ENCODE measurements around the gene KIRREL2. TPM values are rescaled to one million over a fixed set of nuclear protein-coding genes. Genes with fewer than 3 reads are reported as not detected.

KIRREL2 gene
- total and polyA plus RNA-seq, 2 donors (not counting 1 experiment from before 2014, with no cell fraction given) = not detected

GRCh38 chr19:35883882-35884281, 27.2 kb downstream of the KIRREL2 start:
- Histone ChIP-seq H3K36me3 (replicated peaks in 1 of 2; ENCODE audit: control extremely low read depth in 1 of 2, control insufficient read depth in 1 of 2, extremely low read depth in 1 of 2, insufficient read depth in 2 of 2, low read length in 1 of 2) (peaks cover 0 to 25% of the 10 kb centered on the region in 2 experiments), H3K79me2 (ENCODE audit: control insufficient read depth, insufficient read depth, low read length) (no peaks in the 10 kb centered on the region), H3K4me1 (ENCODE audit: control insufficient read depth in 2 of 2, insufficient read depth in 2 of 2, low read length in 2 of 2) (peaks cover 4 to 7% of the 10 kb centered on the region in 2 donors), H3K9me3 (ENCODE audit: control extremely low read depth in 1 of 3, control insufficient read depth in 2 of 3, insufficient read depth in 1 of 3, low read length in 2 of 3) (peaks cover 0 to 9% (median 0%) of the 10 kb centered on the region in 3 donors), H3K4me3 (ENCODE audit: control extremely low read depth in 1 of 5, extremely low read depth in 1 of 5, insufficient read depth in 1 of 5, low read depth in 2 of 5, low read length in 4 of 5) (no peak overlapping the region), H3K9ac (ENCODE audit: low read length) (no peak overlapping the region), H3K4me2 (replicated peaks; ENCODE audit: low read depth, low read length, poor library complexity, severe bottlenecking) (no peak overlapping the region), H3K27ac (ENCODE audit: low read length in 2 of 2) (no peak overlapping the region), H3K27me3 (replicated peaks in 1 of 4; ENCODE audit: control extremely low read depth in 1 of 4, control insufficient read depth in 3 of 4, insufficient read depth in 4 of 4, low read length in 3 of 4) (peaks cover 0 to 15% (median 10%) of the 10 kb centered on the region in 4 experiments), H4K20me1 (ENCODE audit: control insufficient read depth, insufficient read depth, low read length, poor library complexity, severe bottlenecking) (peaks cover 30% of the 10 kb centered on the region), H2AFZ (ENCODE audit: insufficient read depth, low read depth, low read length, poor library complexity, severe bottlenecking) (no peak overlapping the region)
- peak; percentile 76 for DNase-seq
- Mint-ChIP-seq H3K4me1 (peaks cover 19% of the 10 kb centered on the region), H3K4me3 (no peak overlapping the region), H3K27ac (peak overlapping the region; percentile 81), H3K27me3 (peaks cover 9% of the 10 kb centered on the region), H3K9me3 (ENCODE audit: insufficient read depth) (no peaks in the 10 kb centered on the region)
- TF ChIP-seq CTCF (IDR thresholded peaks at IDR 0.05) (no peak), EZH2 (IDR thresholded peaks at IDR 0.05; ENCODE audit: borderline replicate concordance, insufficient read depth, low read depth, low read length, poor library complexity, severe bottlenecking) (no peak)
- CTCF ChIA-PET = interaction anchor here (0.7 to 6.8 kb wide), 4 partner anchors 24 to 160 kb away, joined by 3 to 168 read pairs (median 9); no protein-coding TSS in a partner anchor
- ATAC-seq (ENCODE audit: low read depth) = peak; percentile 22
- POLR2A ChIA-PET = interaction anchor here (0.6 to 2.4 kb wide), 7 partner anchors 16 to 845 kb away, joined by 3 to 12 read pairs (median 3); partner anchors contain the start of gene NFKBID
- 60% methylated on average over 1 of the region's 2 CpGs for WGBS (ENCODE audit: insufficient coverage)
- intact Hi-C loops (cut with micrococcal nuclease) = loop anchor here (2.0 to 5.0 kb wide), 2 partner anchors 168 to 287 kb away; partner anchors contain the start of genes THAP8 and WDR62

- Histone ChIP-seq H3K4me3 (ENCODE audit: control extremely low read depth in 1 of 5, extremely low read depth in 1 of 5, insufficient read depth in 1 of 5, low read depth in 2 of 5, low read length in 4 of 5) (no peak overlapping the region), H3K27me3 (replicated peaks in 1 of 4; ENCODE audit: control extremely low read depth in 1 of 4, control insufficient read depth in 3 of 4, insufficient read depth in 4 of 4, low read length in 3 of 4) (peaks cover 0 to under 1% (median under 1%) of the 10 kb centered on the region in 4 experiments), H3K4me2 (replicated peaks; ENCODE audit: low read depth, low read length, poor library complexity, severe bottlenecking) (no peak overlapping the region), H3K27ac (ENCODE audit: low read length in 2 of 2) (no peak overlapping the region), H3K4me1 (ENCODE audit: control insufficient read depth in 2 of 2, insufficient read depth in 2 of 2, low read length in 2 of 2) (peaks cover 4% of the 10 kb centered on the region in 2 donors), H3K36me3 (replicated peaks in 1 of 2; ENCODE audit: control extremely low read depth in 1 of 2, control insufficient read depth in 1 of 2, extremely low read depth in 1 of 2, insufficient read depth in 2 of 2, low read length in 1 of 2) (peaks cover 2 to 39% of the 10 kb centered on the region in 2 experiments), H3K9me3 (ENCODE audit: control extremely low read depth in 1 of 3, control insufficient read depth in 2 of 3, insufficient read depth in 1 of 3, low read length in 2 of 3) (no peaks in the 10 kb centered on the region), H4K20me1 (ENCODE audit: control insufficient read depth, insufficient read depth, low read length, poor library complexity, severe bottlenecking) (peaks cover 44% of the 10 kb centered on the region), H2AFZ (ENCODE audit: insufficient read depth, low read depth, low read length, poor library complexity, severe bottlenecking) (no peak overlapping the region), H3K9ac (ENCODE audit: low read length) (no peak overlapping the region), H3K79me2 (ENCODE audit: control insufficient read depth, insufficient read depth, low read length) (no peaks in the 10 kb centered on the region)
- Mint-ChIP-seq H3K27me3 (peaks cover under 1% of the 10 kb centered on the region), H3K27ac (peak overlapping the region; percentile 65), H3K9me3 (ENCODE audit: insufficient read depth) (no peaks in the 10 kb centered on the region), H3K4me1 (peaks cover 17% of the 10 kb centered on the region), H3K4me3 (no peak overlapping the region)
- ATAC-seq (ENCODE audit: low read depth) (no peak), DNase-seq (peak; percentile 70)
- intact Hi-C loops (cut with micrococcal nuclease) = no loop called here
- POLR2A ChIA-PET = interaction anchor here (0.6 kb wide), 1 partner anchor 106 kb away, joined by 6 read pairs; no protein-coding TSS in a partner anchor
- no peak for TF ChIP-seq CTCF (IDR thresholded peaks at IDR 0.05)
- TF ChIP-seq EZH2 (IDR thresholded peaks at IDR 0.05; ENCODE audit: borderline replicate concordance, insufficient read depth, low read depth, low read length, poor library complexity, severe bottlenecking) = no peak
- CTCF ChIA-PET = interaction anchor here (0.8 to 1.4 kb wide), 3 partner anchors 47 to 193 kb away, joined by 3 to 4 read pairs (median 4); no protein-coding TSS in a partner anchor
- 100% methylated on average over 6 of the region's 6 CpGs for WGBS (ENCODE audit: insufficient coverage)
Measured at GRCh38 chr19:35885225-35885738, 28.6 kb downstream of the KIRREL2 start.

Data from B cell (primary cell).